Prostate gland (tissue), 2 donors: ENCODE measurements around the gene PSMB2.

ENCODE experiments used
- POLR2A ChIP-seq: fragments of 450-650 bp; IDR thresholded peaks from one replicate; pipeline ENCODE4 v1.6.1; 2016; ENCODE audit warnings: antibody characterized with exemption, mild to moderate bottlenecking
- POLR2AphosphoS5 ChIP-seq: sonication (generic); formaldehyde crosslinking; IDR thresholded peaks from one replicate; pipeline ENCODE4 v1.6.1; 2017; ENCODE audit warnings: antibody characterized with exemption
- TF ChIP-seq, protein P1 (sequence below), 4 experiments: fragments of 200-600 bp in 2 of 4; fragments of 450-650 bp in 2 of 4; sonication (generic) in 2 of 4; IDR thresholded peaks; 1 replicate in 3 of 4; 2 replicates in 1 of 4; pipeline ENCODE4 v1.5.1; 2016 to 2019; ENCODE audit warnings: antibody characterized with exemption in 4 of 4, mild to moderate bottlenecking in 2 of 4, moderate library complexity in 2 of 4

DNA sequence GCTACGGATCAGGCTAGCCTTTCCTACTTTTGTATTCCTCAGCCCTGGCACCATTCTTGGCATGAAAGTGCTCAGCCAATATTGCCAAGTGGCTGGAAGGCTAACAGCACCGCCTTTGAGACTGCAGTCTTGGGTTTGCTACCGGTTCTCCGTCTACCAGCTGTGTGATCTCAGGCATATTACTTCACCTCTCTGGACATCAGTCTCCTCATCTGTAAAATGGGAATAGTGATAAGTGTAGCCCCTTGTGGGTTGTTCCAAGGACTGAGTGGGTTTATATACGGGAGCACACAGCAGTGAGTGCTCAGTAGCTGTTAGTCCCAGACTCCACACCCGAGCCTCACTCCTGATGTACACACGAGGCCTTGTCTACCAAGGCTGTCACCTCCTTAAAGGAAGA, 54.5 kb downstream of the PSMB2 start:
- TF ChIP-seq, protein P1, sequence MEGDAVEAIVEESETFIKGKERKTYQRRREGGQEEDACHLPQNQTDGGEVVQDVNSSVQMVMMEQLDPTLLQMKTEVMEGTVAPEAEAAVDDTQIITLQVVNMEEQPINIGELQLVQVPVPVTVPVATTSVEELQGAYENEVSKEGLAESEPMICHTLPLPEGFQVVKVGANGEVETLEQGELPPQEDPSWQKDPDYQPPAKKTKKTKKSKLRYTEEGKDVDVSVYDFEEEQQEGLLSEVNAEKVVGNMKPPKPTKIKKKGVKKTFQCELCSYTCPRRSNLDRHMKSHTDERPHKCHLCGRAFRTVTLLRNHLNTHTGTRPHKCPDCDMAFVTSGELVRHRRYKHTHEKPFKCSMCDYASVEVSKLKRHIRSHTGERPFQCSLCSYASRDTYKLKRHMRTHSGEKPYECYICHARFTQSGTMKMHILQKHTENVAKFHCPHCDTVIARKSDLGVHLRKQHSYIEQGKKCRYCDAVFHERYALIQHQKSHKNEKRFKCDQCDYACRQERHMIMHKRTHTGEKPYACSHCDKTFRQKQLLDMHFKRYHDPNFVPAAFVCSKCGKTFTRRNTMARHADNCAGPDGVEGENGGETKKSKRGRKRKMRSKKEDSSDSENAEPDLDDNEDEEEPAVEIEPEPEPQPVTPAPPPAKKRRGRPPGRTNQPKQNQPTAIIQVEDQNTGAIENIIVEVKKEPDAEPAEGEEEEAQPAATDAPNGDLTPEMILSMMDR (IDR thresholded peaks at IDR 0.05) = no peak
- TF ChIP-seq POLR2A (no peak), POLR2AphosphoS5 (no peak)
